Measurements from ENCODE around the gene PRCP. TPM values are rescaled to one million over a fixed set of nuclear protein-coding genes. Genes with fewer than 3 reads are reported as not detected.

Gene PRCP
- total and polyA plus RNA-seq, 12 donors, result 29.9 to 196 (median 133) TPM

DNA sequence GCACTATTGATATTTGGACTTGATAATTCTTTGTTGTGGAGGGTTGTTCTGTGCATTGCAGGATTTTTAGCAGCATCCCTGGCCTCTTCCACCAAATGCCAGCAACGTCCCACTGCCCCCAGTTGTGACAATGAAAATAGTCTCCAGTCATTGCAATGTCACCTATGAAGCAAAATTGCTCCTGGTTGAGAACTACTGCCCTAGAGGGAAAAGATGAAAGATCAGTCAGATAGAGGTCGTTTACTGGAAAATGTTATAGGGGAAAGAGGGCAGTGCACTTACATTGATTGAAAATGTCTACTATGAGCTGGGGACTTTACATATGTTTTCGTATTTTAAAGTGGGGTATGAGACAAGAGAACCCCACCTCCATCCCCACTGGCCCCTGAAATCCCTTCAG lies 89.5 kb downstream of the PRCP start:
- WGBS, 4 donors, result 60 to 78% (median 70%) methylated on average over 3 of the region's 3 CpGs
- Histone ChIP-seq H3K27me3 (peaks cover 5% of the 10 kb centered on the region), H3K4me1 (replicated peaks in 1 of 2) (no peaks in the 10 kb centered on the region), H3K9me3 (replicated peaks in 1 of 3) (no peaks in the 10 kb centered on the region), H3K27ac (no peak overlapping the region), H3K36me3 (replicated peaks in 1 of 2) (no peaks in the 10 kb centered on the region), H3K4me3 (no peak overlapping the region)
- no peak for DNase-seq
- TF ChIP-seq, protein P1, sequence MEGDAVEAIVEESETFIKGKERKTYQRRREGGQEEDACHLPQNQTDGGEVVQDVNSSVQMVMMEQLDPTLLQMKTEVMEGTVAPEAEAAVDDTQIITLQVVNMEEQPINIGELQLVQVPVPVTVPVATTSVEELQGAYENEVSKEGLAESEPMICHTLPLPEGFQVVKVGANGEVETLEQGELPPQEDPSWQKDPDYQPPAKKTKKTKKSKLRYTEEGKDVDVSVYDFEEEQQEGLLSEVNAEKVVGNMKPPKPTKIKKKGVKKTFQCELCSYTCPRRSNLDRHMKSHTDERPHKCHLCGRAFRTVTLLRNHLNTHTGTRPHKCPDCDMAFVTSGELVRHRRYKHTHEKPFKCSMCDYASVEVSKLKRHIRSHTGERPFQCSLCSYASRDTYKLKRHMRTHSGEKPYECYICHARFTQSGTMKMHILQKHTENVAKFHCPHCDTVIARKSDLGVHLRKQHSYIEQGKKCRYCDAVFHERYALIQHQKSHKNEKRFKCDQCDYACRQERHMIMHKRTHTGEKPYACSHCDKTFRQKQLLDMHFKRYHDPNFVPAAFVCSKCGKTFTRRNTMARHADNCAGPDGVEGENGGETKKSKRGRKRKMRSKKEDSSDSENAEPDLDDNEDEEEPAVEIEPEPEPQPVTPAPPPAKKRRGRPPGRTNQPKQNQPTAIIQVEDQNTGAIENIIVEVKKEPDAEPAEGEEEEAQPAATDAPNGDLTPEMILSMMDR (IDR thresholded peaks at IDR 0.05), result no peak
- no peak for TF ChIP-seq POLR2A (IDR thresholded peaks at IDR 0.05)
- intact Hi-C loops (cut with DNase I), result no loop called here

DNA sequence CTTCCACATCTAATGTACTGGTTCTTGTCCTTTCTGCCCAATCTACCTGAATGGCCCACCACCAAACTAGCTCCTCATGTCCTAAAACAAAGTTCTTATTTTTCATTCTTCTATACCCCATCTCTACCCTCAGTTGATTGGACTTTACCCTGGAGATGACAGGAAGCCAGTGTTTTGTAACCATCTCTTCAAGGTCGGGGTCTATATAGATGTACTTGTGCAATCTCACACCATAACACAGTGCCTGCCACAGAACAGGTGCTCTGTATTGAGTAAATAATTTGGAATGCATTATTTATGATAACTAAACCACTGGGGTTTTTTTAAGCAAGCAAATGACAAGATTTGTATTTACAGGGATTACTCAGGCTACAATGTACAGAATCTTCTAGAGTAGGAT lies 89.9 kb downstream of the PRCP start:
- Histone ChIP-seq H3K27me3 (peaks cover 5% of the 10 kb centered on the region), H3K4me3 (no peak overlapping the region), H3K27ac (no peak overlapping the region), H3K9me3 (replicated peaks in 1 of 3) (no peaks in the 10 kb centered on the region), H3K36me3 (replicated peaks in 1 of 2) (no peaks in the 10 kb centered on the region), H3K4me1 (replicated peaks in 1 of 2) (no peaks in the 10 kb centered on the region)
- TF ChIP-seq, protein P1 (IDR thresholded peaks at IDR 0.05), result no peak
- TF ChIP-seq POLR2A (IDR thresholded peaks at IDR 0.05), result no peak
- intact Hi-C loops (cut with DNase I), result no loop called here
- 65 to 75% (median 68%) methylated on average over 1 of the region's 1 CpG for WGBS, 4 donors
- DNase-seq, result no peak

DNA sequence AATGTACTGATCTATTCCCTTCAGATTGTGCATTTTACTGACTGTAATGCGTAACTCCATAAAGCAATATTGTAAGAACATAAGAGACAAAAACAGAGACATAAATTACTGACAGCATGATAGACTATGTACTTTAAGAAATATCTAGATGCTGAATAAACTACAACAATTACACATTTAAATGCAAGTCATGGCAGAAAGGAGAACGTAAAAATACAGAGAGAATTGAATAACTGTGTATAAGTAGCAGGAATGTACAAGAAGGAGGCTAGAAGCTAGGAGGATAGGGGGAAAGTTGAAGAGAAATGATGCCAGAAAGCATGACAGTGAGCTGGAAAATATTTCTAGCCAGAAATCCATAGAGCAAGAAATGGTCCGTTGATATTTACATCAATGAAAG lies 92.6 kb downstream of the PRCP start:
- 75 to 90% (median 82%) methylated on average over 3 of the region's 3 CpGs for WGBS, 4 donors
- H3K4me3 ChIP-seq, result no peak overlapping the region
- no peaks in the 10 kb centered on the region for H3K4me1 ChIP-seq (replicated peaks in 1 of 2)
- DNase-seq, result no peak
- no peaks in the 10 kb centered on the region for H3K36me3 ChIP-seq (replicated peaks in 1 of 2)
- TF ChIP-seq, protein P1 (IDR thresholded peaks at IDR 0.05), result no peak
- no peak for TF ChIP-seq POLR2A (IDR thresholded peaks at IDR 0.05)
- peaks cover 16% of the 10 kb centered on the region for H3K27me3 ChIP-seq
- intact Hi-C loops (cut with DNase I), result no loop called here
- H3K27ac ChIP-seq, result no peak overlapping the region
- no peaks in the 10 kb centered on the region for H3K9me3 ChIP-seq (replicated peaks in 1 of 3)

DNA sequence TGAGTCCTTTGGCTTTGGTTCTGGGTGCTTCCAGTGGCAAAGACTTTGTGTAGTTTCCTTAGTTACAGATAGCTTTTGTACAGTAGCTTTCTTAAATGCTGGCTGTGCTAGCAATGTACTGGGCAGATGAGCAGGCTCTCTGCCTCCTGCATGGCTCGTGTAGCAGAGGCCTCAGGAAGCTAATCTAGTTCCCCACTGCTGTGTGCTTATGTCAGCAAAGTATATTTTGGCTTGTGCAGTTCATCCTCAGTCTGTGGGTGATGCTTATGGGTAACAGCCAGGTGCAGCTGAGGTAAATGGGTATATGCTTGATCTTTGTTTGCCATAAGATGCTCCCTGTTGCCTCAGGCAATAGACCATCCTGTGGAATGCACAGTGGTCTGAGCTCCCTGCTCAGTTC lies 97.5 kb downstream of the PRCP start:
- Histone ChIP-seq H3K4me3 (no peak overlapping the region), H3K27ac (no peak overlapping the region), H3K36me3 (replicated peaks in 1 of 2) (no peaks in the 10 kb centered on the region), H3K9me3 (replicated peaks in 1 of 3) (no peaks in the 10 kb centered on the region), H3K27me3 (peaks cover 16% of the 10 kb centered on the region), H3K4me1 (replicated peaks in 1 of 2) (no peaks in the 10 kb centered on the region)
- no peak for DNase-seq
- 36 to 63% (median 50%) methylated on average over 1 of the region's 1 CpG for WGBS, 4 donors
- no peak for TF ChIP-seq POLR2A (IDR thresholded peaks at IDR 0.05)
- TF ChIP-seq, protein P1 (IDR thresholded peaks at IDR 0.05), result no peak
- intact Hi-C loops (cut with DNase I), result no loop called here

All from adrenal gland (tissue), 12 donors.